NCI-H446 treated with DMSO at 0.1 percent for 48 hours (cell line): Measurements from ENCODE around the gene ARSB.
"Not testable (repeated sequence)": the region's sequence is repeated elsewhere in the genome, so short reads cannot be mapped to it uniquely, and the experiment has no call there.

Experiments
- DNase-seq: peaks from one replicate; lab custom pipeline; 2025; lab: John Stamatoyannopoulos, UW

Gene ARSB

DNA sequence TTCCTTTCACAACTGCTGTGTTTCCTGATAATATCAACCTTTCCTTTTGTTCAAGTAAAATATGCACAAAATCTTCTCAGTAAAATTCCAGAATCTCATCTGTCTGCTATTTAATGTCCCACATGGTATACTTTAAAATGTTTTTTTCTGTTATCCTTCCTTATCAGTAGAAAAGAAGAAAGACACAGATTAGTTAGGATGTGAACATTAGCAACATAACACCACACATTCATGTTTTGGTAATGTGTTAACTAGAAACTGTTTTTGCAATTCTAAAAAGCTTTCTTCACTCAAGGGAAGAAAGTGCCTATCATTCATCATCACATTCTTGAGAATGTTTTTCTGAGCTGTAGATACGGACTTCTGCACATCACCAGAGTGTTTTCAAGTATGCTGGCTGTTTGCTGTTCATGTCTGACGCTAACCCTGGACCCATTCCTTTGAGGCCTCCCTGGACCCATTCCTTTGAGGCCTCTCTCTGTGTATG, 10.5 kb upstream of the ARSB start:
- DNase-seq, result no peak

DNA sequence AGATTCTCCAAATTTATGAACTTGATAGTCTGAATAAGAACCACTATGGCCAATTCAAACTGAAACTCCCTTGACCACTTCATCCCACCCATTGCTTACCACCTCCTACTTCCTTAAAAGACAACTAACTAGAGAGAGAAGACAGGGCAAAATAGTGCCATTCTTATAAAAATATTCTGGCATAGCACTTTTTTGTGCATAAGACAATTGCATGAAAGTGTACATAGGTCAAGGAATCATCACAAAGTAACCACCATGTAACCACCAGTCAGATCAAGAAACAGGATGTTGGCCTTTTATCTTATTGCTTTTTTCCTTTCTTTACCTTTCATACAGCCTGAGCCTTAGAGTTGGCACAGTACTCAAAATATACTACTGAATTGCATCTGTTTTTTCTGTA, 8.1 kb upstream of the ARSB start:
- no peak for DNase-seq

- no peak for DNase-seq
Observed at GRCh38 chr5:78992146-78992545, 7.0 kb upstream of the ARSB start.

DNA sequence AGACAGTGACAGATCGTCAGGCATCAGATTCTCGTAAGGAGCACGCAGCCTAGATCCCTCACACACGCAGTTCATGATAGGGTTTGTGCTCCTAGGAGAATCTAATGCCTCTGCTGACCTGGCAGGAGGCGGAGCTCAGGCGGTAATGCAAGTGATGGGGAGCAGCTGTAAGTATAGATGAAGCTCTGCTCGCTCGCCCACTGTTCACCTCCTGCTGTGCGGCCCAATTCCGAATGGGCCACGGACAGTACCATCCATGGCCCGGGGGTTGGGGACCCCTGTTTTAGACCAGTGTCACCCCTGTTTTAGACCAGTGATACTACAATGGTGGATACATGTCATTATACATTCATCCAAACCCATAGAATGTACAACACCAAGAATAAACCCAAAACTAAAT, 4.0 kb upstream of the ARSB start:
- no peak for DNase-seq

GRCh38 chr5:78985725-78986223, 664 bp upstream of the ARSB start:
- no peak for DNase-seq

DNA sequence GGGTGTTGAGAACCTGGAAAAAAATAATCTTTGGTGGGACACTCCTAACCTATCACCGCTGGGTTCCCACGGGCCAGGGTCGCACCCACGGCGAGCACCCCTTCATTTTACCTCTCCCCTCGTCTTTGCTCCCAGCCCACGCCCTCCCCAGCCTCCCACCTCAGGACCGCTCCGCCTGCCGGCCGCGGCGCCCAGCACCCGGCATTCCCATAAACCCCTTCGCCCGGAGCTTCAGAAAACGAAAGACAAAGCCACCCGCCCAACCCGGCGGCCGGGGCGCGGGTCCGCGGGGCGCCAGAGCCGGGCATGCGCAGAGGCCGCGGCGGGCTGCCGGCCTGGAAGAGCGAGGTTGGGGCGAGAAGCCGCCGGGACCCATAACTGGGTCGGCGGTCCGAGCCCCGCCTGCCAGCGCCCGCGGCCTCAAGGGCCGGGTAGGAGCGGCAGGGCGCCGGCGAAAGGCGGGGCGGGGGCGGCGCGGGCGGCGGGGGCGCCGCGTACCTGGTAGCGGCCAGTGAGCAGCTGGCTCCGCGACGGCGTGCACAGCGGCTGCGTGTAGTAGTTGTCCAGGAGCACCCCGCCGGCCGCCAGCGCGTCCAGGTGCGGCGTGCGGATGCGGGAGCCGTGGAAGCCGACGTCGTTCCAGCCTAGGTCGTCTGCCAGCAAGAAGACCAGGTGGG, 533 bp downstream of the ARSB start:
- peak; percentile 69 for DNase-seq

GRCh38 chr5:78983601-78984438, 1.3 kb downstream of the ARSB start:
- no peak for DNase-seq

DNA sequence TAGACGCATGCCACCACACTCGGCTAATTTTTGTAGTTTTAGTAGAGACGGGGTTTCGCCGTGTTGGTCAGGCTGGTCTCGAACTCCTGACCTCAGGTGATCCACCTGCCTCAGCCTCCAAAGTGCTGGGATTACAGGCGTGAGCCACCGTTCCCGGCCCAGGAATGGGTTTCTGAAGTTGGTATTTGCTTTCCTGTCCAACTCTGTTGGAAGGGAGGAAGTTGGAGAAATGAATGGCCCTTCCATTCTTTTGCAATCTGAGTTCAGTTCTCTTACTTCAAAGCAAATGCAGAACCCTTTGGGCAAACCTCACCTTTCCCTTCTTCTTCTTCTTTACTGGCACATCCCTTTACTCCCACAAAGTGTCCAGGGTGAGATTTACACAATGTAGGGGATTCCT, 1.9 kb downstream of the ARSB start:
- not testable (repeated sequence) for DNase-seq

DNA sequence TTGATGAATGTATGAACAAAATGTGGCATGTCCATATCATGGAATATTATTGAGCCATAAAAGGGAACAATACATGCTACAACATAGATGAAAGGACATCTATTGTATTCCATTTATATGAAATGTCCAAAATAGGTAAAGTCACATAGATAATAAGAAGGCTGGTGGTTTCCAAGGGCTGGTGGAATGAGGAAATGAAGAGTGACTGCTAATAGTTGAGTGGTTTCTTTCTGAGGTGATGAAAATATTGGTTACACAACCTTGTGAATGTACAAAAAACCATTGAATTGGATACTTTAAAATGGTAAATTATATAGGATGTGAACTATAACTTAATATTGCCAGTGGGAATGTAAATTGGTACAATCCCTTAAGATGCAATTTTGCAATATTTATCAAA, 5.2 kb downstream of the ARSB start:
- DNase-seq, result no peak

- DNase-seq, result no peak
Observed at GRCh38 chr5:78979117-78979742, 5.9 kb downstream of the ARSB start.

GRCh38 chr5:78975035-78975434, 10.1 kb downstream of the ARSB start:
- no peak for DNase-seq

DNA sequence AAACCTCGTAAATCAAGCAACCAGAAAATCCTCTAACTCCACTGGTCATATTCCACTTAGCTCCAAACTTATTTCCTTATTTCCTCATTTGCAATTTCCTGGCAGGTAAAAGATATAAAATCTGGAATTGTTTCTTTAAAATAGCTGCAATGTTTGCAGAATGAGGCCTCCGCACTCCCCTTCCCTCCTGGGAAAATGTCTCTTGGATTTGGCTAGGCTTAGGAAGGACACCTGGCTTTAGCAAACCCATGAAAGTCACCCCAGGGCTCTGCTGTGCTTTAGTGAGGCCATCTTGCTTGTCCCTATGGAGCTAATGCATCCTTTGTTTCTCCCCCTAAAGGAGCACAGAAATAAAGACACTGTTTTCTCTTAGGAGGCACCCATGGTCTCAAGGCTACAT, 10.5 kb downstream of the ARSB start:
- DNase-seq, result no peak

DNA sequence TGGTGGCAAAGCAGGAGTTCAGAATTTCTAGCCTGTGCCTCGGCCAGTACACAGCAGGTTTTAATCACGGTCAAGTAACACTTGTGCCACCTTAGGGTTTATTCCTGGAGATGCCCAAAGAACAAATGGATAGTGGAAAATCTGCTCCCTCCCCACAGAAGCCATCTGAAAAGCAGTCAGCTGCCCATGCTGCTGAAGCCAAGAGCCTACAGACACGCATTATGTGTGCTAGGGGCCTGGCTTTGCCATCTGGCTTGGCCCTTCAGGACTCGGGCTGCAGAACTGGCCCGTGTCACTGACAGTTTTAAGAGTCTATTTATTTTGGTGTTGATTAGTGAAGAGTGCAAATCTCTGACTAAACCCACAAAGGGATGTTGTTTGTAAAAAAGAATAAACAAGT, 11.1 kb downstream of the ARSB start:
- DNase-seq, result peak; percentile 12

GRCh38 chr5:78972654-78973428, 12.3 kb downstream of the ARSB start:
- peak; percentile 79 for DNase-seq

- no peak for DNase-seq
Observed at GRCh38 chr5:78971998-78972397, 13.1 kb downstream of the ARSB start.

DNA sequence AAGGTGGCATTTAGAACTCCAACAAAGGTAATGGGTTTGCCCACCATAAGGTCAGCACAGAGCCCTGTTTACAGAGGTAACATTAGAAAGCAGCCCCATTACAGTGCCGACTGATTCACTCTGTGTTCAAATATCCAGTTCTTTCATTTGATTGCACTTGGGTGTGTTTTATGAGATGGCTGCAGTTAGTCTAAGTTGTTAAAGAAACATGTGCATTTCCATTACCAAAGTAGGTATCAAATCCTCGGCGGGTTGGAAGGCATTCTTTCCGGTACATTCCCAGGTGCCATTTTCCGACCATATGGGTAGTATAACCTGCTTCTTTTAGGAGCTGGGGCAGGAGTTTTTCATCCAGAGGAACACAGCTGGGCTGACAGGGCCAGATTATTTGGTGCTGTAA, 16.3 kb downstream of the ARSB start:
- no peak for DNase-seq

DNA sequence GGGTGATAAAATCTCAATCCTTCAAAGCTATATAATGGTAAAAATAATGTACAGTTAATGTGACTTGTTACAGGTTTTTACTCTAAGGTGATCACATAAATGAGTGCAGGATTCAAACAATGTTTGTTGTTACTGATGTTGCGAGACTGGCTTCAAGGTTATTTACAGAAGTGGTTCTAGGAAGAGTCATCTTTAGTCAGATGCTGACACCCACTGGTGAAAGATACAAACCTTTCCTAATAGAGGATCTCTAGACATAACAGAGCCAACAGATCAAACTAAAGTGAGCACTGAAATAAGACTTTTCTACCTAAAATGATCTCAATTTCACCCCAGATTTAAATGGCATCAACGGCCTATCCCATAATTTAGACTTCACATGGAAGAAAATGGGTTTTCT, 20.2 kb downstream of the ARSB start:
- DNase-seq, result peak; percentile 39

- no peak for DNase-seq
Observed at GRCh38 chr5:78961743-78962142, 23.4 kb downstream of the ARSB start.

DNA sequence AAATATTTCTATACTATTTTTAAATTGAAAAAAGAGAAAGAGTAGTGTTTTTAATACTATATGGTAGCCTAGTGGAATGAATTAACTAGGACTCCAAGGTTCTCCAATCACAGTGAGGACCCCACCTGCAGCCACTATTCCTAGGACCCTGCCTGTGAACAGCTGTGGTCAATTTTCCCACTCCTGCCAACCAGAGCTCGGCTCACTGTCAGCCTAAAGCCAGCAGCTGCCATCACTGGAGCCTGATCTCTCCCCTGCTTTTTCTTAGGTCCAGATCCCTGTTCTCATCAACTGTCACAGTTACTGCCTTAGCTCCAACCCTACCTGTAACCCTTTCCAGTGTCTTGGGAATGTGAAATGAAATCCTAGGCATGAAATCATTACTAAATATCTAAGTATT, 25.3 kb downstream of the ARSB start:
- DNase-seq, result no peak

DNA sequence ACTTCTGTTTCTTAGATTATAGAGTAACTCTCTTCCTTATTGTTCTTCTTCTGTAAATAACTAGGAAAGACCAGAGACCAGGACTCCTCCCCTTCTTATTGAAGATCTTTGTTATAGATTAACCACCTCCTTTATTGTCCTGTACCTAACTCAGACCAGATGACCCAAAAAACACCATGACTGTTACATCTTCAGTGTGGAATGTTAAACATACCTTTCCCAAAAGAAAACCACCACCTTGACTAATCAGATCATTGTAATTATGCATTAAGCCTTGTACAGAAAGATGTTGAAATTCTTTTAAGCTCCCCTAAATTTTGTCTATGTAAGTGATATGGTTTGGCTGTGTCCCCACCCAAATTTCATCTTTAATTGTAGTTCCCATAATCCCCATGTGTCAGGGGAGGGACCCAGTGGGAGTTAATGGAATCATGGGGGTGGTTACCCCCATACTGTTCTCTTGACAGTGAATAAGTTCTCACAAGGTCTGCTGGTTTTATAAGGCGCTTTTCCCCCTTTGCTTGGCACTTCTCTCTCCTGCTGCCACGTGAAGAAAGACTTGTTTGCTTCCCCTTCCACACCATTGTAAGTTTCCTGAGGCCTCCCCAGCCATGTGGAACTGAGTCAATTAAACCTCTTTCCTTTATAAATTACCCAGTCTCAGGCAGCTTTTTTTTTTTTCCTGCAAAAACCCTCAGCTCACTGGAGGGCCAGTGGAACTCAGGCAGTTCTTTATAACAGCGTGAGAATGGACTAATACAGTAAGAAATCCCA, 26.3 kb downstream of the ARSB start:
- DNase-seq, result no peak

- no peak for DNase-seq
Observed at GRCh38 chr5:78956901-78957300, 28.2 kb downstream of the ARSB start.
